Measurements from ENCODE around the gene PGPEP1. TPM values are rescaled to one million over a fixed set of nuclear protein-coding genes. Genes with fewer than 3 reads are reported as not detected.

PGPEP1 gene
- polyA plus RNA-seq, 3 donors: 10.3 to 25.1 (median 10.3) TPM

DNA sequence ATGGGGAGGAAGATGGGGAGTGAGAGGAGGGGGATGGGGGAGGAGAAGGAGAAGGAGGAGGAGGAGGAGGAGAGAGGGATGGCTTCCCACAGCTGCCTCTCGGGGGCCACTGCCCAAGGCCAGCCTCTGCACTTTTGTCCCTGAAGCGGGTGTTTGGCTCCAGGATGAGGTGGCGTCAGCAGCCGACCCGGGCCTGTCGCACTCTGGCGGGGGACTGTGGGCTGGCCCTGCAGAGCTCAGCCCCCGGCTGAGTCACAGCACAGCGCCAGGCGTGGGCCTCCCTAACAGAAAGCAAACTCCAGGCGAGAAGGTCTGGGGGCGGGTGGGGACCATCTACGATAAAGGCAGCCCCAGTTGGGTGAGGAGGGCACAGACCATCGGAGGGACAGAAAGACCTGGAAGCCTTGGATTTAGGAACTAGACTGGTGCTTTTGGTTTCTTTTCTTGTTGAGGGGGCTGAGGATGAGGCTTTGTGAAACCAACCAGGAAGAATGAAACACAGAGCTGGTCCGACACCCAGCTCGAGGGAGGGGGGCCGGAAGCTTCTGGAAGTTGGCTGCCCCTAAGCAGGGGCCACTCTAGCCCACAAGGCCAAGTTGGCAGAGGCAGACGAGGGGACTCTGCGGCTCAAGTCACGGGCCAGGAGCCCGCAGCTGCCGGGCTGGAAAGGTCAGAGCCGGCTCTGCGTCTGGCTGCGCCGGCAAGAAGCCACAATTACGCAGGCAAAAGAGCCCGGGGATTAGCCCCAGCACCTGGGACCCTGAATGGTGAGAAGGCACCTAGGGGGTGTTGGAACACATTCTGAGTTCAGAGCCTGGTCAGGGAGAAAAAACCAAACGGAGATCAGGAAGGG lies 35.7 kb upstream of the PGPEP1 start:
- Histone ChIP-seq H3K4me3 (replicated peaks in 1 of 3; ENCODE audit: low read depth in 2 of 3, low read length in 3 of 3) (peak overlapping the region; percentile 38 to 76 (median 45)), H3K79me2 (ENCODE audit: insufficient read depth, low read length) (no peaks in the 10 kb centered on the region), H4K20me1 (ENCODE audit: insufficient read depth, low read length) (no peaks in the 10 kb centered on the region), H3K27ac (ENCODE audit: low read depth in 1 of 2, low read length in 2 of 2) (peak overlapping the region; percentile 87 to 98), H3K4me2 (replicated peaks; ENCODE audit: extremely low read depth, low read length, poor library complexity, severe bottlenecking) (peak overlapping the region; percentile 79), H3K27me3 (ENCODE audit: control insufficient read depth in 2 of 2, insufficient read depth in 2 of 2, low read length in 2 of 2) (no peaks in the 10 kb centered on the region), H3K9ac (ENCODE audit: insufficient read depth, low read length, poor library complexity, severe bottlenecking) (peak overlapping the region; percentile 85), H3K36me3 (replicated peaks in 1 of 2; ENCODE audit: control insufficient read depth in 1 of 2, insufficient read depth in 2 of 2, low read length in 2 of 2) (peaks cover 18 to 35% of the 10 kb centered on the region in 2 donors), H3K9me3 (replicated peaks in 1 of 2; ENCODE audit: control insufficient read depth in 1 of 2, insufficient read depth in 1 of 2, low read length in 2 of 2) (no peaks in the 10 kb centered on the region), H3K4me1 (ENCODE audit: control insufficient read depth in 1 of 2, insufficient read depth in 2 of 2, low read length in 2 of 2) (peaks cover 50 to 57% of the 10 kb centered on the region in 2 donors), H2AFZ (ENCODE audit: insufficient read depth, low read depth, low read length, poor library complexity, severe bottlenecking) (peak overlapping the region; percentile 66)
- under 1% methylated on average over 27 of the region's 29 CpGs for WGBS (ENCODE audit: insufficient coverage)
- H3K9me3 Mint-ChIP-seq: peaks cover 0 to 3% (median 0%) of the 10 kb centered on the region in 7 donors
- H3K4me3 Mint-ChIP-seq: peak overlapping the region; percentile 88 to 92
- DNase-seq: peak; percentile 84 to 86 (median 85)
- H3K4me1 Mint-ChIP-seq: peaks cover 42% of the 10 kb centered on the region
- H3K27ac Mint-ChIP-seq: peak overlapping the region; percentile 97 to 100 (median 99)
- TF ChIP-seq, protein P1, sequence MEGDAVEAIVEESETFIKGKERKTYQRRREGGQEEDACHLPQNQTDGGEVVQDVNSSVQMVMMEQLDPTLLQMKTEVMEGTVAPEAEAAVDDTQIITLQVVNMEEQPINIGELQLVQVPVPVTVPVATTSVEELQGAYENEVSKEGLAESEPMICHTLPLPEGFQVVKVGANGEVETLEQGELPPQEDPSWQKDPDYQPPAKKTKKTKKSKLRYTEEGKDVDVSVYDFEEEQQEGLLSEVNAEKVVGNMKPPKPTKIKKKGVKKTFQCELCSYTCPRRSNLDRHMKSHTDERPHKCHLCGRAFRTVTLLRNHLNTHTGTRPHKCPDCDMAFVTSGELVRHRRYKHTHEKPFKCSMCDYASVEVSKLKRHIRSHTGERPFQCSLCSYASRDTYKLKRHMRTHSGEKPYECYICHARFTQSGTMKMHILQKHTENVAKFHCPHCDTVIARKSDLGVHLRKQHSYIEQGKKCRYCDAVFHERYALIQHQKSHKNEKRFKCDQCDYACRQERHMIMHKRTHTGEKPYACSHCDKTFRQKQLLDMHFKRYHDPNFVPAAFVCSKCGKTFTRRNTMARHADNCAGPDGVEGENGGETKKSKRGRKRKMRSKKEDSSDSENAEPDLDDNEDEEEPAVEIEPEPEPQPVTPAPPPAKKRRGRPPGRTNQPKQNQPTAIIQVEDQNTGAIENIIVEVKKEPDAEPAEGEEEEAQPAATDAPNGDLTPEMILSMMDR (IDR thresholded peaks at IDR 0.05): no peak
- H3K36me3 Mint-ChIP-seq: peaks cover 16 to 24% of the 10 kb centered on the region in 2 donors
- no peaks in the 10 kb centered on the region for H3K27me3 Mint-ChIP-seq (ENCODE audit: low read depth in 3 of 3)
- intact Hi-C loops (cut with micrococcal nuclease): loop anchor here (2.0 kb wide), 2 partner anchors 14 to 22 kb away; no protein-coding TSS in a partner anchor

DNA sequence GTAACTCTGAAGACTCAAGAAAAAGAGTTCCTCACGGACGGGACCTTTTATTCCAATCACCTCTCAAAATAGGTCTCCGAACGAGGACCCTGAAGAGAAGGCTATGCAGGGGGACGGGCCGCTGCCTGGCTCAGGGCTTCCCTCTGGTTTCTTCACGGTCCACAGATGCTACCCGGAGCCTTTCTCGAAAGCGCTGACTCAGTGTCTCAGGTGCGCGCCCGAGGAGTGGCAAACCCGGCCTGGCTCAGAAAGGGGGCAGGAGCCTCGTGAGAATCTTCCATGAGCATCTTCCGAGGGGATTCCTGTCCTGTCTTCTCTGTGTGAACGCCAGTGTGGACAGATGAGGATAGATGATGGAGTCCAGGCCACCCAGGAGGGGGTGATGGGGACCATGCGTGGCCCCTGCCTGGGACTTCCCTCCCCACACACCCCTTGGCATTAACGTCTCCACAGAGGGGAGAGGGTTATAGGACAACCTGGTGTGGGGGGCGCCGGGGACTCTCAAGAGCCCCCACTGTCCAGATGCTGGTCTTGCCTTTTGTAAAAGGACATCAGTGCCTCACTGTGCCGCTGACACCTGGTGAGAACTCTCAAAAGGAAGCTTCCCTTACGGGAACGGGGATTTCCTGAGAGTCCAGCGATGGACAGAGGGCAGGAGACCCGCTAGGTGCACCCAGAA lies 34.0 kb upstream of the PGPEP1 start:
- Mint-ChIP-seq H3K36me3 (peaks cover 27 to 37% of the 10 kb centered on the region in 2 donors), H3K27ac (peak overlapping the region in 3 of 7 donors; percentile 76 to 100 (median 98)), H3K4me3 (no peak overlapping the region), H3K4me1 (peaks cover 33% of the 10 kb centered on the region), H3K27me3 (ENCODE audit: low read depth in 3 of 3) (no peaks in the 10 kb centered on the region), H3K9me3 (peaks cover 0 to 3% (median 0%) of the 10 kb centered on the region in 7 donors)
- Histone ChIP-seq H3K4me1 (ENCODE audit: control insufficient read depth in 1 of 2, insufficient read depth in 2 of 2, low read length in 2 of 2) (peaks cover 41 to 47% of the 10 kb centered on the region in 2 donors), H3K9ac (ENCODE audit: insufficient read depth, low read length, poor library complexity, severe bottlenecking) (no peak overlapping the region), H2AFZ (ENCODE audit: insufficient read depth, low read depth, low read length, poor library complexity, severe bottlenecking) (no peak overlapping the region), H3K27me3 (ENCODE audit: control insufficient read depth in 2 of 2, insufficient read depth in 2 of 2, low read length in 2 of 2) (no peaks in the 10 kb centered on the region), H3K36me3 (replicated peaks in 1 of 2; ENCODE audit: control insufficient read depth in 1 of 2, insufficient read depth in 2 of 2, low read length in 2 of 2) (peaks cover 31 to 51% of the 10 kb centered on the region in 2 donors), H3K27ac (ENCODE audit: low read depth in 1 of 2, low read length in 2 of 2) (peak overlapping the region in 1 of 2 donors; percentile 45), H3K79me2 (ENCODE audit: insufficient read depth, low read length) (no peaks in the 10 kb centered on the region), H3K4me3 (replicated peaks in 1 of 3; ENCODE audit: low read depth in 2 of 3, low read length in 3 of 3) (no peak overlapping the region), H4K20me1 (ENCODE audit: insufficient read depth, low read length) (no peaks in the 10 kb centered on the region), H3K9me3 (replicated peaks in 1 of 2; ENCODE audit: control insufficient read depth in 1 of 2, insufficient read depth in 1 of 2, low read length in 2 of 2) (no peaks in the 10 kb centered on the region), H3K4me2 (replicated peaks; ENCODE audit: extremely low read depth, low read length, poor library complexity, severe bottlenecking) (no peak overlapping the region)
- no peak for DNase-seq
- 86% methylated on average over 17 of the region's 26 CpGs for WGBS (ENCODE audit: insufficient coverage)
- intact Hi-C loops (cut with micrococcal nuclease): loop anchor here in 1 of 2 donors (2.0 kb wide), 1 partner anchor 14 kb away; no protein-coding TSS in a partner anchor
- TF ChIP-seq, protein P1 (IDR thresholded peaks at IDR 0.05): no peak

Measured in CD14-positive monocyte (primary cell).